Tibial artery (tissue), 4 donors: ENCODE results near the gene SYNGAP1.

ENCODE experiments used
- DNase-seq, 2 donors: peaks; one replicate each; pipeline ENCODE4 v3.0.0-alpha.2; 2019
- H3K27ac ChIP-seq, 2 donors: fragments of 200-600 bp; sonication (generic) in 1 of 2; 1 replicate in 1 of 2; 2 replicates in 1 of 2; pipeline ENCODE4 v1.5.1; 2018 to 2019; ENCODE audit warnings: mild to moderate bottlenecking in 1 of 2
- H3K27me3 ChIP-seq, 2 donors: fragments of 200-600 bp; sonication (generic) in 1 of 2; one replicate each; pipeline versions ENCODE4 v1.5.1 to v1.6.0; 2016 to 2019
- H3K36me3 ChIP-seq, 3 donors: fragments of 200-600 bp; sonication (generic) in 2 of 3; one replicate each; pipeline ENCODE4 v1.5.1; 2016 to 2019; ENCODE audit warnings: mild to moderate bottlenecking in 2 of 3
- H3K4me1 ChIP-seq, 4 donors: fragments of 200-600 bp; sonication (generic) in 2 of 4; 1 replicate in 3 of 4; 2 replicates in 1 of 4; pipeline ENCODE4 v1.5.1; 2016 to 2019
- H3K4me3 ChIP-seq, 2 donors: fragments of 200-600 bp; sonication (generic) in 1 of 2; 1 replicate in 1 of 2; 2 replicates in 1 of 2; pipeline ENCODE4 v1.5.1; 2018 to 2019; ENCODE audit warnings: mild to moderate bottlenecking in 2 of 2
- H3K9me3 ChIP-seq, 3 donors: fragments of 200-600 bp; sonication (generic) in 1 of 3; one replicate each; pipeline ENCODE4 v1.5.1; 2016 to 2019
- CTCF ChIP-seq, 2 experiments: fragments of 200-600 bp in 1 of 2; fragments of 450-650 bp in 1 of 2; IDR thresholded peaks; one replicate each; pipeline ENCODE4 v1.5.1; 2017 to 2019; ENCODE audit warnings: antibody characterized with exemption in 2 of 2, mild to moderate bottlenecking in 1 of 2, moderate library complexity in 1 of 2
- intact Hi-C: fragments of 100-400 bp; cut with DNase I; formaldehyde crosslinking; loops from one replicate; pipeline ENCODE4 v1.15.0; 2023; ENCODE audit warnings: low total_unique reads

The SYNGAP1 gene

GRCh38 chr6:33428966-33429749 lies 9.3 kb downstream of the SYNGAP1 start:
- peaks cover 0 to 8% (median 0%) of the 10 kb centered on the region in 3 donors for H3K36me3 ChIP-seq
- TF ChIP-seq CTCF (IDR thresholded peaks at IDR 0.05) = no peak
- H3K27ac ChIP-seq = peak overlapping the region; percentile 95 to 97
- H3K4me3 ChIP-seq = no peak overlapping the region
- DNase-seq = peak in 1 of 2 donors; percentile 58
- H3K4me1 ChIP-seq = peaks cover 0 to 77% (median 59%) of the 10 kb centered on the region in 4 donors
- no peaks in the 10 kb centered on the region for H3K9me3 ChIP-seq
- H3K27me3 ChIP-seq = no peaks in the 10 kb centered on the region
- intact Hi-C loops = loop anchor here (10.0 kb wide), 2 partner anchors 114 to 796 kb away; partner anchors contain the start of genes TAPBP and ZBTB22

- DNase-seq = no peak
- TF ChIP-seq CTCF (IDR thresholded peaks at IDR 0.05) = no peak
- Histone ChIP-seq H3K4me3 (no peak overlapping the region), H3K9me3 (no peaks in the 10 kb centered on the region), H3K27ac (peak overlapping the region in 1 of 2 donors; percentile 97), H3K27me3 (no peaks in the 10 kb centered on the region), H3K36me3 (peaks cover 0 to 8% (median 0%) of the 10 kb centered on the region in 3 donors), H3K4me1 (peaks cover 0 to 72% (median 55%) of the 10 kb centered on the region in 4 donors)
- intact Hi-C loops = loop anchor here (10.0 kb wide), 2 partner anchors 115 to 795 kb away; partner anchors contain the start of genes TAPBP and ZBTB22
Measured at GRCh38 chr6:33429750-33430052, 9.8 kb downstream of the SYNGAP1 start.

- no peaks in the 10 kb centered on the region for H3K27me3 ChIP-seq
Measured at GRCh38 chr6:33430334-33430733, 10.5 kb downstream of the SYNGAP1 start.

GRCh38 chr6:33430991-33431879 lies 11.4 kb downstream of the SYNGAP1 start:
- H3K27ac ChIP-seq = peak overlapping the region in 1 of 2 donors; percentile 28
- H3K4me3 ChIP-seq = no peak overlapping the region
- H3K27me3 ChIP-seq = no peaks in the 10 kb centered on the region
- H3K4me1 ChIP-seq = peaks cover 0 to 63% (median 47%) of the 10 kb centered on the region in 4 donors
- intact Hi-C loops = no loop called here
- peak in 1 of 2 donors; percentile 73 for DNase-seq
- no peaks in the 10 kb centered on the region for H3K9me3 ChIP-seq
- TF ChIP-seq CTCF (IDR thresholded peaks at IDR 0.05) = no peak
- peaks cover 7 to 21% (median 8%) of the 10 kb centered on the region in 3 donors for H3K36me3 ChIP-seq

More at GRCh38 chr6:33430334-33430733, 10.5 kb downstream of the SYNGAP1 start:
- Histone ChIP-seq H3K4me1 (peaks cover 0 to 66% (median 49%) of the 10 kb centered on the region in 4 donors), H3K27ac (no peak overlapping the region), H3K9me3 (no peaks in the 10 kb centered on the region), H3K4me3 (no peak overlapping the region), H3K36me3 (peaks cover 0 to 12% (median 0%) of the 10 kb centered on the region in 3 donors)
- intact Hi-C loops = no loop called here
- no peak for DNase-seq
- no peak for TF ChIP-seq CTCF (IDR thresholded peaks at IDR 0.05)

GRCh38 chr6:33431880-33432541 lies 12.1 kb downstream of the SYNGAP1 start:
- intact Hi-C loops = no loop called here
- peaks cover 0 to 56% (median 43%) of the 10 kb centered on the region in 4 donors for H3K4me1 ChIP-seq

More at GRCh38 chr6:33431880-33432541, 12.1 kb downstream of the SYNGAP1 start:
- H3K27me3 ChIP-seq = no peaks in the 10 kb centered on the region
- TF ChIP-seq CTCF (IDR thresholded peaks at IDR 0.05) = no peak
- H3K27ac ChIP-seq = peak overlapping the region in 1 of 2 donors; percentile 52
- no peaks in the 10 kb centered on the region for H3K9me3 ChIP-seq
- H3K4me3 ChIP-seq = no peak overlapping the region
- H3K36me3 ChIP-seq = peaks cover 12 to 29% (median 16%) of the 10 kb centered on the region in 3 donors
- DNase-seq = peak in 1 of 2 donors; percentile 44
